ENCODE results near the gene WDFY4.

WDFY4 gene

GRCh38 chr10:48788554-48788953 lies 103.9 kb downstream of the WDFY4 start:
- no peaks in the 10 kb centered on the region for H3K9me3 ChIP-seq (ENCODE audit: insufficient read depth, low read length)
- H3K27ac ChIP-seq (ENCODE audit: low read depth, low read length), result no peak overlapping the region
- no peak overlapping the region for H3K4me2 ChIP-seq (ENCODE audit: low read depth, low read length, poor library complexity, severe bottlenecking)
- H3K27me3 ChIP-seq (ENCODE audit: low read length), result no peaks in the 10 kb centered on the region
- H3K9ac ChIP-seq (ENCODE audit: low read length), result no peak overlapping the region
- TF ChIP-seq CTCF (IDR thresholded peaks at IDR 0.05; ENCODE audit: insufficient read depth, low read length, poor library complexity, severe bottlenecking) (no peak), EZH2phosphoT487 (conservative IDR thresholded peaks at IDR 0.05; ENCODE audit: low read length) (no peak)
- no peak overlapping the region for H3K4me3 ChIP-seq (ENCODE audit: insufficient read depth, low read length, poor library complexity, severe bottlenecking)
- no peaks in the 10 kb centered on the region for H4K20me1 ChIP-seq (ENCODE audit: low read depth, low read length)
- H3K9me2 ChIP-seq (replicated peaks; ENCODE audit: insufficient read depth, low read length), result no peaks in the 10 kb centered on the region
- peaks cover 24% of the 10 kb centered on the region for H3K36me3 ChIP-seq (ENCODE audit: low read length)
- no peak overlapping the region for H2AFZ ChIP-seq (ENCODE audit: low read depth, low read length, severe bottlenecking)
- no peaks in the 10 kb centered on the region for H3F3A ChIP-seq (ENCODE audit: insufficient read depth)
- H3K79me2 ChIP-seq (ENCODE audit: insufficient read depth, low read length), result no peaks in the 10 kb centered on the region

DNA sequence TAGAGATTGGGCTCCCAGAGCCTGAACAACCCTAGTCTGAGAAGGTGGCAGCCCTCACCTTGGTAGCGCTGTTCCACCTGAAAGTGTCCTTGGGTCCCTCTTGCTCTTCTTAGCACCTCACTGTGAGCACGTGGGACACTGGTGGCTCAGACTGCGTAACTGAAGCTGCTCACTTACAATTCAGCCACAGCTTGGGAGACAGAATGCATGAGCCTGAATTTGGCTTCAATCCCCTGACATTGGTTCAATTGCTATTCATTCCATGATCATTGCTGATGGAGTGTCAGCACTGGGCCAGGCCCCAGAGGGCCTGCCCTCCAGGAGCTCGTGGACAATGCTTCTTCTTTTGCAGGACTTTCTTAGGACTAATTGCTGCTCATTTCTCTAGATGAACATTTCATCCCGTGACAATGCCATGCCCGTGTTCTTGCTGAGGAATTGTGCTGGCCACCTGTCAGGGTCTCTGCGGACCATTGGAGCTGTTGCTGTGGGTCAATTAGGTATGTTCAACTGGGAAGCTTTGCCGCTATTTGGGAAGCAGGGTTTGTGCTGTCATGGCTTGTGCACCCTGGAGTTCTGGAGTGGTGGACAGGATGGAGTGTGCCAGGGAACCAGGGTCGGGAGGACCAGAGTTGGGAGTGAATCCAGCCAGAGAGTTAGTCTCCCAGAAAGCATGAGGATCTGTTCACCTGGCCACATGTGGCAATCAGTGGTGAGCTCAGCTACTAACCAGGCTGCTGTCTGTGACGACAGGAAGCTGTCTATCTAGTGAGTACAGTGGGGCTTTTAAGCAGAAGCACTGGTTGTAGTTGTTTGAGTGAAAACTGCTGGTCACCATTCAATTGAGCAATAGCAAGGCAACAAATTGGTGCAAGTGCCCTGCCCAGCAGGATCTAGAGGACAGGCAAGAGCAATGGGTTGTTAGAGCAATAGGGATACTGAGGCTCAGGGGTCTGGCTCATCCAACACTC lies 105.1 kb downstream of the WDFY4 start:
- TF ChIP-seq CTCF (IDR thresholded peaks at IDR 0.05; ENCODE audit: insufficient read depth, low read length, poor library complexity, severe bottlenecking) (no peak), EZH2phosphoT487 (conservative IDR thresholded peaks at IDR 0.05; ENCODE audit: low read length) (no peak)
- Histone ChIP-seq H3K27me3 (ENCODE audit: low read length) (no peaks in the 10 kb centered on the region), H3K9me2 (replicated peaks; ENCODE audit: insufficient read depth, low read length) (no peaks in the 10 kb centered on the region), H4K20me1 (ENCODE audit: low read depth, low read length) (no peaks in the 10 kb centered on the region), H3K79me2 (ENCODE audit: insufficient read depth, low read length) (no peaks in the 10 kb centered on the region), H3K4me2 (ENCODE audit: low read depth, low read length, poor library complexity, severe bottlenecking) (no peak overlapping the region), H3K9me3 (ENCODE audit: insufficient read depth, low read length) (no peaks in the 10 kb centered on the region), H3K4me3 (ENCODE audit: insufficient read depth, low read length, poor library complexity, severe bottlenecking) (no peak overlapping the region), H3K27ac (ENCODE audit: low read depth, low read length) (no peak overlapping the region), H3F3A (ENCODE audit: insufficient read depth) (no peaks in the 10 kb centered on the region), H3K36me3 (ENCODE audit: low read length) (peaks cover 19% of the 10 kb centered on the region), H3K9ac (ENCODE audit: low read length) (no peak overlapping the region), H2AFZ (ENCODE audit: low read depth, low read length, severe bottlenecking) (no peak overlapping the region)

DNA sequence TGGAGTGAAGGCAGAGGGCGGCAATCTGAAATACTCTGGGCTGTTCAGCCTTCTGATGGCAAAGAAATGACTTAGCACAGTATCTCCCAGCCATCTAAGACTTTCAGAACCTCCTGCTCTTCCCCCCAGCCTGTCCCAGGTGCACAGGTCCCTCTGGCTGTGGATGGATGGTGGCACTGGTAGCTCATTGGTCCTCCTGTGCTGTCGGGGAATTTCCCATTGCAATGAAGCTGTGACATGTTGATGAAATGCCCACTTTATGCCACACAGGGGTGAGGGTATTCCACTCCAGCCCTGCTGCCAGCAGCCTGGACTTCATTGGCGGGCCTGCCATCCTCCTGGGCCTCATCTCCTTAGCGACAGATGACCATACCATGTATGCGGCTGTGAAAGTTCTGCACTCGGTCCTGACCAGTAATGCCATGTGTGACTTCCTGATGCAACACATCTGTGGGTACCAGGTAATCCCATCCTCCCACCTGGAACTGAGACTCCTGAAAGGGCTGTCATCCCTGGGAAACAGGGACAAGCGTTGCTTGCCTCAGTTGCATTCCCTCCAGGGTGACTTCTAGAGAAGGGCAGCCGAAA lies 105.9 kb downstream of the WDFY4 start:
- no peak for TF ChIP-seq CTCF (IDR thresholded peaks at IDR 0.05; ENCODE audit: insufficient read depth, low read length, poor library complexity, severe bottlenecking)
- TF ChIP-seq EZH2phosphoT487 (conservative IDR thresholded peaks at IDR 0.05; ENCODE audit: low read length), result no peak
- H3K9me3 ChIP-seq (ENCODE audit: insufficient read depth, low read length), result no peaks in the 10 kb centered on the region
- no peaks in the 10 kb centered on the region for H4K20me1 ChIP-seq (ENCODE audit: low read depth, low read length)
- peaks cover 19% of the 10 kb centered on the region for H3K36me3 ChIP-seq (ENCODE audit: low read length)
- H3K27ac ChIP-seq (ENCODE audit: low read depth, low read length), result no peak overlapping the region
- H3K79me2 ChIP-seq (ENCODE audit: insufficient read depth, low read length), result no peaks in the 10 kb centered on the region
- no peak overlapping the region for H2AFZ ChIP-seq (ENCODE audit: low read depth, low read length, severe bottlenecking)
- no peaks in the 10 kb centered on the region for H3K9me2 ChIP-seq (replicated peaks; ENCODE audit: insufficient read depth, low read length)
- H3K4me3 ChIP-seq (ENCODE audit: insufficient read depth, low read length, poor library complexity, severe bottlenecking), result no peak overlapping the region
- no peak overlapping the region for H3K4me2 ChIP-seq (ENCODE audit: low read depth, low read length, poor library complexity, severe bottlenecking)
- H3K27me3 ChIP-seq (ENCODE audit: low read length), result no peaks in the 10 kb centered on the region
- no peaks in the 10 kb centered on the region for H3F3A ChIP-seq (ENCODE audit: insufficient read depth)
- H3K9ac ChIP-seq (ENCODE audit: low read length), result no peak overlapping the region
